ENCODE data around the gene C11orf24.
"Not testable (repeated sequence)": the region's sequence is repeated elsewhere in the genome, so short reads cannot be mapped to it uniquely, and the experiment has no call there.

C11orf24 gene

DNA sequence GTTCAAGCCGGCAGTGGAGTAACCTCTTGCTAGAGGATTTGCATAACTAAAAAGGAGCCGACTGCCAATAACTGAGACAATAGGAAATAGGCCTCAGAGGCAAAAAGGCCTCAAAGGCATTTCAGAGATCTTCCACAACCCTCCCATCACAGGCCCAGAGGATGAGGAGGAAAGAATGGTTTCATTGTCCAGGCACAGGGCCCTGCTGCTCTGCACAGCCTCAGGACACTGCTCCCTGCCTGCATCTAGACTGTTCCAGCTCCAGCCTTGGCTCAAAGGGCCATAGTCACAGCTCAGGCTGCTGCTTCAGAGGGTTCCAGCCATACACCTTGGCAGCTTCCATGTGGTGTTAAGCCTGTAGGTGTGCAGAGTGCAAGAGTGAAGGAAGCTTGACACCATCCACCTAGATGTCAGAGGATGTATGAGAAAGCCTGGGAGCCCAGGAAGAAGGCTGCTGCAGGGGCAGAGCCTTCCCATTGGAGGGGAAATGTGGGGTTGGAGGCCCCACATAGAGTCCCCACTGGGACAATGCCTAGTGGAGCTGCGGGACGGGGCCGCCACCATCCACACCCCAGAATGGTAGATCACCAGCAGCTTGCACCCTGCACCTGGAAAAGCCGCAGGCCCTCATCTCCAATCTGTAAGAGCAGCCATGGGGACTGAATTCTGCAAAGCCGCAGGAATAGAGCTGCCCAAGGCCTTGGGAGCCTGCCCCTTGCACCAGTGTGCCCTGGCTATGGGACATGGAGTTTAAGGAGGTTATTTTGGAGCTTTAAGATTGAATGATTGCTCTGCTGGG is 32.4 kb upstream of the C11orf24 start:
- TF ChIP-seq, protein P1, sequence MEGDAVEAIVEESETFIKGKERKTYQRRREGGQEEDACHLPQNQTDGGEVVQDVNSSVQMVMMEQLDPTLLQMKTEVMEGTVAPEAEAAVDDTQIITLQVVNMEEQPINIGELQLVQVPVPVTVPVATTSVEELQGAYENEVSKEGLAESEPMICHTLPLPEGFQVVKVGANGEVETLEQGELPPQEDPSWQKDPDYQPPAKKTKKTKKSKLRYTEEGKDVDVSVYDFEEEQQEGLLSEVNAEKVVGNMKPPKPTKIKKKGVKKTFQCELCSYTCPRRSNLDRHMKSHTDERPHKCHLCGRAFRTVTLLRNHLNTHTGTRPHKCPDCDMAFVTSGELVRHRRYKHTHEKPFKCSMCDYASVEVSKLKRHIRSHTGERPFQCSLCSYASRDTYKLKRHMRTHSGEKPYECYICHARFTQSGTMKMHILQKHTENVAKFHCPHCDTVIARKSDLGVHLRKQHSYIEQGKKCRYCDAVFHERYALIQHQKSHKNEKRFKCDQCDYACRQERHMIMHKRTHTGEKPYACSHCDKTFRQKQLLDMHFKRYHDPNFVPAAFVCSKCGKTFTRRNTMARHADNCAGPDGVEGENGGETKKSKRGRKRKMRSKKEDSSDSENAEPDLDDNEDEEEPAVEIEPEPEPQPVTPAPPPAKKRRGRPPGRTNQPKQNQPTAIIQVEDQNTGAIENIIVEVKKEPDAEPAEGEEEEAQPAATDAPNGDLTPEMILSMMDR (IDR thresholded peaks at IDR 0.05; ENCODE audit: borderline replicate concordance, insufficient read depth, low read depth, low read length), result no peak
- no peak overlapping the region for H3K4me3 ChIP-seq (ENCODE audit: low read depth, low read length)

DNA sequence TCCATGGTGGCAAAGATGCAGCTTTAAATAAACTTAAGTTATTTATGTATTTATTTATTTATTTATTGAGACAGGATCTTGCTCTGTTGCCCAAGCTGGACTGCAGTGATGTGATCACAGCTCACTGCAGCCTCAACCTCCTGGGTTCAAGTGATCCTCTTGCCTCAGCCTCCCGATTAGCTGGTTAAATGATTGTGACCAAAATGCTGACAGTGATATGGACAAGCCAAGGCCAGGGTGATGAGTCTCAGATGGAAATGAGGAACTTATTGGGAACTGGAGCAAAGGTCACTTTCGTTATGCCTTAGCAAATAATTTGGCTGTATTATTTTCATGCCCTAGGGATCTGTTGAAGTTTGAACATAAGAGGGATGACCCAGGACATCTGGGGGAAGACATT is 31.3 kb upstream of the C11orf24 start:
- TF ChIP-seq, protein P1 (IDR thresholded peaks at IDR 0.05; ENCODE audit: borderline replicate concordance, insufficient read depth, low read depth, low read length), result no peak

DNA sequence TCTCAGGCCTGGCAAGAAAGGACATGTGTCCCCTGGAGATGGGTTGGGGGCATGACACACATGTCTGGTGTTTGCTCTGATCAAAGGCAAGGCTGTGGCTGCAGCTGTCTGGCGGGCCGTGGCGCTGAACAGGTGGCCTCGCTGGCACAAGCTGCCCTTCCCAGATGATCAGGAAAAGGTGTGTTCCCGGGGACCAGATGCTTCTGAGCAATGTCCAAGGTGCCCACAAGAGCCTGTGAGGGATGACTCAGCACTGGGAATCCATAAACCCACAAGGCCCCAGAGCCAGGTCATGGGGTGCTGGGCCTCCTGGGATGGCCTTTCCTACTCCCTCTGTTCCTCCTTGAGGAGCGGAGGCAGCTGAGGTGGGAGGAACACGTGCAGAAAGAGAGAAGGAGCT is 30.9 kb upstream of the C11orf24 start:
- TF ChIP-seq, protein P1 (IDR thresholded peaks at IDR 0.05; ENCODE audit: borderline replicate concordance, insufficient read depth, low read depth, low read length), result no peak
- H3K4me3 ChIP-seq (ENCODE audit: low read depth, low read length), result no peak overlapping the region

More for the DNA sequence above, 31.3 kb upstream of the C11orf24 start:
- H3K4me3 ChIP-seq (ENCODE audit: low read depth, low read length), result no peak overlapping the region

DNA sequence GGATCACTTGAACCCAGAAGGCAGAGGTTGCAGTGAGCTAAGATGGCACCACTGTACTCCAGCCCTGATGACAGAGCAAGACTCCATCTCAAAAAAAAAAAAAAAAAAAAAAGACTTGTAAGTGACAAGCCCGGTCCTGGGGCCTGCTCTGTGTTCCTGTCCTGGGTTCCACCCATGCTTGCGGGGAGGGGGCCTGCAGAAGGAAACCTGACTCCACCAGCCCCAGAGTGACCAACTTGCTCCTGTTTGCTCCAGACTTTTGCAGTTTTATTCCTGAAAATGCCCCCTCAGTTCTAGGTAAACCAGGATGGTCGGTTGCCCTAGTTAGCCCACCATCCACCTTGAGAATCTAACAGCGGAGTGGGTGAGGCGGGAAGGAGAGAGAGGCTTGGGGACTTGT is 30.5 kb upstream of the C11orf24 start:
- TF ChIP-seq, protein P1 (IDR thresholded peaks at IDR 0.05; ENCODE audit: borderline replicate concordance, insufficient read depth, low read depth, low read length), result no peak
- H3K4me3 ChIP-seq (ENCODE audit: low read depth, low read length), result no peak overlapping the region

DNA sequence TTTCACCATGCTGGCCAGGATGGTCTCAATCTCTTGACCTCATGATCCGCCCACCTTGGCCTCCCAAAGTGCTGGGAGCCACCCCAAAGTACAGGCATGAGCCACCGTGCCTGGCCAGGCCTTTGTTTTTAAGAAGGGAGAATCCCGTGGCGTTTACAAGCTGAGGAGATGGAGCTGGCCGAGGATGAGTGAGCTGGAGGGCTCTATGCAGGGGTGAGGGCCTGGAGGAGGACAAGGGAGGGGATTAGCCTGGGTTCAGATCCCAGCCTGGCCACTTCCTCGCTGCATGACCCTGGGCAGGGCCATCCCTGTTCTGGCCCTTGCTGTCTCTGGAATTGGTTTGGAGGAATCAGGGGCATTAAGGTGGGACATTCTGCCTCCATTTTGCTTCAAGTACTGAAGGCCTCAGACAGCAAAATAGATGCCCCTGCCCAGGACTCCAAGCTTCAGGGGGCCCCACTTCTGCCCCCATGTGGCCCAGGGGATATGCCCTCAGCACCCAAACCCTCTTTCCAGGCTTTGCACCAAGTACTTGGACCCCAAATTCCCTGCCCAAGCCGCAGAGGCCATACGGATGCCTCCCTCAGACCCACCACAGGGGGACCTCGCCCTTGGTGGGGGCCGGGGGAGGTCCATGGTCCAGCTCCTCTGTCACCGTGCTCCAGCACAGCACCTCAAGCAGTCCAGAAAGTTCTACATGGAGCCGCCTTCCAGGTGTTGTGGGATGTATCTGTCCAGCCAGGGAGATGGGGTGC is 28.5 kb upstream of the C11orf24 start:
- TF ChIP-seq, protein P1 (IDR thresholded peaks at IDR 0.05; ENCODE audit: borderline replicate concordance, insufficient read depth, low read depth, low read length), result peak; percentile 17; the same call in 1 of the 2 replicates
- H3K4me3 ChIP-seq (ENCODE audit: low read depth, low read length), result no peak overlapping the region

DNA sequence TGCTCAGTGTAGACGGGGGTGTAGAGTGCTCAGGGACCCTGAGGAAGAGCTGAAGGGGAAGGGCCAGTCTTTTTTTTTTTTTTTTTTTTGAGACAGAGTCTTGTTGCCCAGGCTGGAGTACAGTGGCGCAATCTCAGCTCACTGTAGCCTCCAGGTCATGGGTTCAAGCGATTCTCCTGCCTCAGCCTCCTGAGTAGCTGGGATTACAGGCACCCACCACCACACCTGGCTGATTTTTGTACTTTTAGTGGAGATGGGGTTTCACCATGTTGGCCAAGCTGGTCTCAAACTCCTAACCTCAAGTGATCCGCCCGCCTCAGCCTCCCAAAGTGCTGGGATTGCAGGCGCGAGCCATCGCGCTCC is 27.7 kb upstream of the C11orf24 start:
- H3K4me3 ChIP-seq (ENCODE audit: low read depth, low read length), result not testable (repeated sequence)

DNA sequence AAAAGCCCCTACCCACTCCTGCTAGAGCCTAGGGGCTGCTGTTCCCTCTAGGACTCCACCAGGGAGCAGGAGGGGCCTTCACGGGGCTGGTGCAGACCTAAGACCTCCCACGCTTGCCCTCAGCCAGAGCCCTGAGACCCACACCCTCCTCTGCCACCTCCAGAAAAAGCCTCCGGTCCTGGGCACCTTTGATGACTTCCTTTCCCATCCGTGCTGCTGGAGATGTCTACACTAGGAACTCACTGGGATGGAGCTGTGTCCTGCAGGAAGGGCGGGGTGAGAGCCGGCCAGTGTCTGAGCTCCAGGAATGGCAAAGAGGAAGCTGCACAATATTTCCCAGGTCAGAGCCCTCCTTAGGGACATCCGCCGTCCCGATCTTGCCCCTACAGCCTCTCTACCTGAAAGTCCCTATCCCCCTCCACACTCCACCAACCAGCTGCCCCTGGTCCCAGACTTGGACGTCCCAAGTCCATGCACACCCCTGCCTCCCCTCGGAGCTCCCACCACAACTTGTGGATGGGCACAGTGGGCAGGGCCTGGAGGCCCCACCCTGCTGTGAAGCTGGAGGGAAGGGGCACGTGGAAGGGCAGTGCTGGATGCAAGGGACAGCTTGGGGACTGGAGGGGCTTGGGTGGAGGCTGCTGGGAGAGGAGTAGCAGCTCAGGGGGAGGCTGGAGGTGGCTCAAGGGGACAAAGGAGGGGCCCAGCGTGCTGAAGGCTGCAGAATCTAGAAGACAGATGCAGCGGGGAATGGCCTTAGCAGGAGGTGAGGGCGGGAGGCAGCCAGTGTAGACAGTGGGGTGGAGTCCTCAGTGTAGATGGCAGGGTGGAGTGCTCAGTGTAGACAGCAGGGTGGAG is 27.1 kb upstream of the C11orf24 start:
- H3K4me3 ChIP-seq (ENCODE audit: low read depth, low read length), result no peak overlapping the region
- TF ChIP-seq, protein P1 (IDR thresholded peaks at IDR 0.05; ENCODE audit: borderline replicate concordance, insufficient read depth, low read depth, low read length), result no peak
